Endodermal cell (in vitro differentiated cells): ENCODE data around the gene FARP2. TPM values are rescaled to one million over a fixed set of nuclear protein-coding genes. Genes with fewer than 3 reads are reported as not detected.
A peak's percentile ranks its signal among the peaks of the same experiment; 100 is the strongest.
"Not testable (repeated sequence)": the region's sequence is repeated elsewhere in the genome, so short reads cannot be mapped to it uniquely, and the experiment has no call there.

Experiments
- DNase-seq: peaks from one replicate; pipeline ENCODE4 v3.0.0-alpha.2; 2017
- H3K27ac ChIP-seq: 2 replicates; pipeline ENCODE4 v1.5.1; 2013; ENCODE audit warnings: mild to moderate bottlenecking, low read depth, low read length, moderate library complexity
- H3K27me3 ChIP-seq: 2 replicates; pipeline ENCODE4 v1.6.1; 2013; ENCODE audit warnings: mild to moderate bottlenecking, low read length, moderate library complexity; ENCODE audit not compliant: insufficient read depth, control insufficient read depth, poor library complexity, severe bottlenecking
- H3K36me3 ChIP-seq: 2 replicates; pipeline ENCODE4 v1.7.0; 2013; ENCODE audit warnings: mild to moderate bottlenecking, low read length, moderate library complexity; ENCODE audit not compliant: control insufficient read depth, insufficient read depth
- H3K4me1 ChIP-seq: one replicate; pipeline ENCODE4 v1.7.0; 2013; ENCODE audit warnings: low read length; ENCODE audit not compliant: control insufficient read depth, insufficient read depth
- H3K4me3 ChIP-seq: 2 replicates; pipeline ENCODE4 v1.5.1; 2013; ENCODE audit warnings: mild to moderate bottlenecking, low read length, moderate library complexity
- H3K9ac ChIP-seq: 2 replicates; pipeline ENCODE4 v1.6.1; 2013; ENCODE audit warnings: mild to moderate bottlenecking, low read length, moderate library complexity; ENCODE audit not compliant: poor library complexity, severe bottlenecking; ENCODE audit errors: extremely low read depth
- H3K9me3 ChIP-seq: 2 replicates; pipeline ENCODE4 v1.6.1; 2013; ENCODE audit warnings: mild to moderate bottlenecking, low read length, moderate library complexity; ENCODE audit not compliant: control insufficient read depth
- H3K27ac Mint-ChIP-seq: 2 replicates; pipeline ENCODE4 v1.8.0; 2020; ENCODE audit warnings: mixed read lengths
- H3K27me3 Mint-ChIP-seq: 2 replicates; pipeline ENCODE4 v1.8.0; 2021; ENCODE audit warnings: mild to moderate bottlenecking, mixed read lengths; ENCODE audit not compliant: insufficient read depth
- H3K36me3 Mint-ChIP-seq: 2 replicates; pipeline ENCODE4 v1.8.0; 2020; ENCODE audit warnings: low read depth, mixed read lengths
- H3K4me1 Mint-ChIP-seq: 2 replicates; pipeline ENCODE4 v1.8.0; 2020; ENCODE audit warnings: mixed read lengths
- H3K4me3 Mint-ChIP-seq: 2 replicates; pipeline ENCODE4 v1.8.0; 2020; ENCODE audit warnings: mild to moderate bottlenecking, moderate library complexity, mixed read lengths
- H3K9me3 Mint-ChIP-seq: 2 replicates; pipeline ENCODE4 v1.8.0; 2020; ENCODE audit warnings: mild to moderate bottlenecking, mixed read lengths
- WGBS, 2 experiments: methylation state at CpG; one replicate each; pipeline versions ENCODE4 v1.1.5 to v1.1.7; 2013; ENCODE audit warnings: missing lambda C conversion rate in 2 of 2, mixed read lengths in 1 of 2; ENCODE audit not compliant: insufficient coverage in 1 of 2, insufficient read length in 1 of 2; 5-methylcytosine and 5-hydroxymethylcytosine counted together
- total RNA-seq, 2 donors: library from RNA; stranded (reverse); fragmentation: NEBNext Ultra II Directional in 1 of 2; extraction: Animal tissue kit (Norgen Biotek cat#: 25700) in 1 of 2; gene quantifications; 2 replicates in 1 of 2; 3 replicates in 1 of 2; pipeline ENCODE4 v1.2.1, GENCODE V29; 2021
- TF ChIP-seq, protein P1 (sequence below): fragments of 200-600 bp; sonication (generic); conservative IDR thresholded peaks from 2 replicates; pipeline ENCODE4 v1.5.0; 2021; ENCODE audit warnings: antibody characterized with exemption, mild to moderate bottlenecking

FARP2 gene
- total RNA-seq, 2 donors from 2014 or later = 36.4 to 51.4 TPM

DNA sequence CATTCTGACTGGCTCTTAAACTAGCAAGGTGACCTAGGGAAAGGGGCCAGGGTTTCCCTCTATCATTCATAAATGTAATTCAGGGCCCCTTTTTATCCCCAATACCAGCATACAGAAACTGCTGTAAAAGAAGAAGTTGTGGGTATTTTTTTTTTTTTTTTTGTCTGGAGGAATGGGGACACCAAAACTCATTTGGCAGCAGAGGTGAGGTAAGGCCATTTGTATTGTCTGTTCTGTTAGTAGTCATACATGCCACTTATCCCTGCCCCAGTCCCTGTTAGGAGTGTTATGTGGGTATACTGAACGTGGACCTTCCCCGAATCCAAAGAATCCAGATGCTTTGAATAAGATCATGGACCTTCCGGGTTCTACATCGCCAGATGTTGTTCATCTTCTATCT, 38.7 kb upstream of the FARP2 start:
- Mint-ChIP-seq H3K27ac (peak overlapping the region; percentile 99), H3K36me3 (peaks cover 23% of the 10 kb centered on the region), H3K9me3 (no peaks in the 10 kb centered on the region), H3K4me3 (peak overlapping the region; percentile 95), H3K4me1 (peaks cover 55% of the 10 kb centered on the region), H3K27me3 (no peaks in the 10 kb centered on the region)
- TF ChIP-seq, protein P1, sequence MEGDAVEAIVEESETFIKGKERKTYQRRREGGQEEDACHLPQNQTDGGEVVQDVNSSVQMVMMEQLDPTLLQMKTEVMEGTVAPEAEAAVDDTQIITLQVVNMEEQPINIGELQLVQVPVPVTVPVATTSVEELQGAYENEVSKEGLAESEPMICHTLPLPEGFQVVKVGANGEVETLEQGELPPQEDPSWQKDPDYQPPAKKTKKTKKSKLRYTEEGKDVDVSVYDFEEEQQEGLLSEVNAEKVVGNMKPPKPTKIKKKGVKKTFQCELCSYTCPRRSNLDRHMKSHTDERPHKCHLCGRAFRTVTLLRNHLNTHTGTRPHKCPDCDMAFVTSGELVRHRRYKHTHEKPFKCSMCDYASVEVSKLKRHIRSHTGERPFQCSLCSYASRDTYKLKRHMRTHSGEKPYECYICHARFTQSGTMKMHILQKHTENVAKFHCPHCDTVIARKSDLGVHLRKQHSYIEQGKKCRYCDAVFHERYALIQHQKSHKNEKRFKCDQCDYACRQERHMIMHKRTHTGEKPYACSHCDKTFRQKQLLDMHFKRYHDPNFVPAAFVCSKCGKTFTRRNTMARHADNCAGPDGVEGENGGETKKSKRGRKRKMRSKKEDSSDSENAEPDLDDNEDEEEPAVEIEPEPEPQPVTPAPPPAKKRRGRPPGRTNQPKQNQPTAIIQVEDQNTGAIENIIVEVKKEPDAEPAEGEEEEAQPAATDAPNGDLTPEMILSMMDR = no peak
- no peak overlapping the region for H3K27ac ChIP-seq
- H3K4me3 ChIP-seq = peak overlapping the region; percentile 99
- WGBS, 2 experiments = 71 to 88% methylated on average over 4 of the region's 4 CpGs
- peak overlapping the region; percentile 94 for H3K9ac ChIP-seq
- H3K4me1 ChIP-seq = no peaks in the 10 kb centered on the region
- peaks cover 36% of the 10 kb centered on the region for H3K36me3 ChIP-seq
- no peak for DNase-seq
- no peaks in the 10 kb centered on the region for H3K9me3 ChIP-seq
- no peaks in the 10 kb centered on the region for H3K27me3 ChIP-seq

DNA sequence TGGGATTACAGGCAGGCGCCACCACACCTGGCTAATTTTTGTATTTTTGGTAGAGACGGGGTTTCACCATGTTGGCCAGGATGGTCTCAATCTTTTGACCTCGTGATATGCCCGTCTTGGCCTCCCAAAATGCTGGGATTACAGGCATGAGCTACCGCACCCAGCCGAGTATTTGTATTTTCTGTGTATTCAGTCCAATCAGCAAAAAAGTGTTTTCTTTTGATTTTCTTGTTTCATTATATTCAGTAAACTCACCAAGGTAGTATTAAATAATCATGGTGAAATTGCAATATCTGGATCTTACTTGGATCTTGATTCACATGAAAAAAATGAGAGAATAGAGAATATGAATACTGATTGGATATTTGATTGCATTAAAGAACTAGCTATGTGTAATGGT, 37.3 kb upstream of the FARP2 start:
- H3K27ac ChIP-seq, H3K4me1 ChIP-seq, DNase-seq, H3K9me3 Mint-ChIP-seq, H3K27me3 Mint-ChIP-seq, H3K9ac ChIP-seq, H3K9me3 ChIP-seq, H3K27me3 ChIP-seq, H3K27ac Mint-ChIP-seq: not testable (repeated sequence)
- H3K4me1 Mint-ChIP-seq = peaks cover 55% of the 10 kb centered on the region
- H3K36me3 Mint-ChIP-seq = peaks cover 25% of the 10 kb centered on the region
- Histone ChIP-seq H3K4me3 (peak overlapping the region; percentile 99), H3K36me3 (peaks cover 41% of the 10 kb centered on the region)
- H3K4me3 Mint-ChIP-seq = peak overlapping the region; percentile 95
- 87 to 92% methylated on average over 4 to 6 of the region's 6 CpGs for WGBS, 2 experiments

DNA sequence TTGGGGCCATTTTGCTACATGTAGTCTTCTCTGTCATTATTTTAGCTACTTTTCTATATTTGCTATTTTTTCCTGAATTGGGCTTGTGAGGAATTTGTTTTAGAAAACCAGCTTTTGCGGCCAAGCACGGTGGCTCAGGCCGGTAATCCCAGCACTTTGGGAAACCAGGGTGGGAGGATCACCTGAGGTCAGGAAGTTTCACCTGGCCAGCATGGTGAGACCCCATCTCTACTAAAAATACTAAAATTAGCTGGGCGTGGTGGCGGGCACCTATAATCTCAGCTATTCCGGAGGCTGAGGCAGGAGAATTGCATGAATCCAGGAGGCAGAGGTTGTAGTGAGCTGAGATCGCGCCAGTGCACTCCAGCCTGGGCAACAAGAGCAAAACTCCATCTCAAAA, 35.7 kb upstream of the FARP2 start:
- Histone ChIP-seq H3K27me3 (no peaks in the 10 kb centered on the region), H3K36me3 (peaks cover 56% of the 10 kb centered on the region), H3K4me3 (peak overlapping the region; percentile 99), H3K4me1 (no peaks in the 10 kb centered on the region), H3K9me3 (no peaks in the 10 kb centered on the region), H3K27ac (no peak overlapping the region), H3K9ac (no peak overlapping the region)
- Mint-ChIP-seq H3K27me3 (no peaks in the 10 kb centered on the region), H3K27ac (peak overlapping the region; percentile 35), H3K9me3 (no peaks in the 10 kb centered on the region), H3K4me3 (peak overlapping the region; percentile 23), H3K4me1 (peaks cover 59% of the 10 kb centered on the region), H3K36me3 (peaks cover 31% of the 10 kb centered on the region)
- 88 to 93% methylated on average over 5 to 8 of the region's 8 CpGs for WGBS, 2 experiments
- TF ChIP-seq, protein P1 = no peak
- DNase-seq = no peak

DNA sequence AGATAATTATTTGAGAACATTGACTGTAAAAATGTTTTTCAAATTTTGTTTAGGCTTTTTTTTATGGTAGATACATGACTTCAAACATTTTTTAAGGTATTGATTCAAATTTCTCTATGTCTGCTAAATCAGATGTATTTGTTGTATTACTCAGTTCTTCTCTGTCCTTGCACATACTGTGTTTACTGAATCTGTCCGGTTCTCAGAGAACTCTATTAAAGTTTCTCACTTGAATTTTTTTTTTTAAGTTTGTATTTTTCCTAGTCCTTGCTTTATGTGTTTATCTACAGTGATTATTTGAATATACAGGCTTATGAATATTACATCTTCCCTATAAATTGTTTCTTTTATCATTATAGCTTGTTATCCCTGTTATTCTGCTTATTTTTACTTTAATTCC, 35.1 kb upstream of the FARP2 start:
- DNase-seq = no peak
- TF ChIP-seq, protein P1 = no peak
- H3K36me3 Mint-ChIP-seq = peaks cover 35% of the 10 kb centered on the region
- peaks cover 62% of the 10 kb centered on the region for H3K36me3 ChIP-seq
- no peaks in the 10 kb centered on the region for H3K27me3 ChIP-seq
- no peaks in the 10 kb centered on the region for H3K27me3 Mint-ChIP-seq
- WGBS, 2 experiments = 75% methylated on average over 1 of the region's 1 CpG; no CpG with 5 or more reads in 1 of the 2 experiments
- H3K27ac ChIP-seq = no peak overlapping the region
- H3K27ac Mint-ChIP-seq = peak overlapping the region; percentile 35
- H3K4me1 Mint-ChIP-seq = peaks cover 61% of the 10 kb centered on the region
- no peaks in the 10 kb centered on the region for H3K9me3 Mint-ChIP-seq
- no peak overlapping the region for H3K9ac ChIP-seq
- H3K4me3 Mint-ChIP-seq = peak overlapping the region; percentile 23
- no peaks in the 10 kb centered on the region for H3K9me3 ChIP-seq
- no peaks in the 10 kb centered on the region for H3K4me1 ChIP-seq
- peak overlapping the region; percentile 99 for H3K4me3 ChIP-seq
